A549 (cell line): Measurements from ENCODE around the gene TCF7L1.

Experiments
- CHD4 ChIP-seq: fragments of 200-600 bp; sonication (generic); IDR thresholded peaks from 2 replicates; pipeline ENCODE4 v1.6.1; 2016; ENCODE audit warnings: antibody characterized with exemption, mild to moderate bottlenecking, borderline replicate concordance
- CTCF ChIP-seq: fragments of >200 bp; sonication (Bioruptor Twin); formaldehyde crosslinking; IDR thresholded peaks from 3 replicates; pipeline ENCODE4 v1.5.1; 2016
- POLR2A ChIP-seq: IDR thresholded peaks from 2 replicates; pipeline ENCODE4 v1.6.1; 2012; ENCODE audit warnings: mild to moderate bottlenecking, low read length
- RAD21 ChIP-seq, 2 experiments: fragments of >200 bp in 1 of 2; sonication (Bioruptor Twin) in 1 of 2; formaldehyde crosslinking in 1 of 2; IDR thresholded peaks in 1 of 2; conservative IDR thresholded peaks in 1 of 2; 2 replicates in 1 of 2; 3 replicates in 1 of 2; pipeline ENCODE4 v1.6.1; 2012 to 2018; ENCODE audit warnings: inconsistent platforms in 1 of 2
- REST ChIP-seq: fragments of 200-600 bp; sonication (generic); IDR thresholded peaks from 2 replicates; pipeline ENCODE4 v1.6.1; 2016; ENCODE audit warnings: antibody characterized with exemption, mild to moderate bottlenecking, moderate library complexity

- TF ChIP-seq POLR2A (no peak), RAD21 (conservative IDR thresholded peaks at IDR 0.05 in 1 of 2, IDR thresholded peaks at IDR 0.05 in 1 of 2) (no peak), CTCF (no peak), CHD4 (no peak), REST (no peak)
These were observed 38.7 kb downstream of the TCF7L1 start for GRCh38 chr2:85171916-85172315.
